ENCODE measurements around the gene TMEM221.

DNA sequence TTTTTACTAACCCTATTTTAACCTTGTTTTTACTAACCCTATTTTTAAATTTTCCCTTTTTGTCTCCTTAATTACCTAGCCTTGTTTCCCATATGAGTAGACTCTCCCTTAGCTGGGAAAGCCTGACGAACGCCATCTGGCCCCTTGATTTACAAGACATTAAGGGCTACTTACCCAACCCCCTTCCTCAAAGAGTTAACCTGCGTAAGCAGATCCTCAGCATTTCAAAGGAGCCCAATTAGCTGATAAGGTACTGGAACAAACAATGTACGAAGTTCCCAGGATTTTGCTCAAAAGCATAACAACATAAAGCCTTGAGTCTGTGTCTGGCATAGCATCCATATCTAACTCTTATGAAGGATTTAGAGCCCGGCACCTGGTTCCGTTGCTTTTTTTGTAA, 33.3 kb downstream of the TMEM221 start:
- TF ChIP-seq, protein P1, sequence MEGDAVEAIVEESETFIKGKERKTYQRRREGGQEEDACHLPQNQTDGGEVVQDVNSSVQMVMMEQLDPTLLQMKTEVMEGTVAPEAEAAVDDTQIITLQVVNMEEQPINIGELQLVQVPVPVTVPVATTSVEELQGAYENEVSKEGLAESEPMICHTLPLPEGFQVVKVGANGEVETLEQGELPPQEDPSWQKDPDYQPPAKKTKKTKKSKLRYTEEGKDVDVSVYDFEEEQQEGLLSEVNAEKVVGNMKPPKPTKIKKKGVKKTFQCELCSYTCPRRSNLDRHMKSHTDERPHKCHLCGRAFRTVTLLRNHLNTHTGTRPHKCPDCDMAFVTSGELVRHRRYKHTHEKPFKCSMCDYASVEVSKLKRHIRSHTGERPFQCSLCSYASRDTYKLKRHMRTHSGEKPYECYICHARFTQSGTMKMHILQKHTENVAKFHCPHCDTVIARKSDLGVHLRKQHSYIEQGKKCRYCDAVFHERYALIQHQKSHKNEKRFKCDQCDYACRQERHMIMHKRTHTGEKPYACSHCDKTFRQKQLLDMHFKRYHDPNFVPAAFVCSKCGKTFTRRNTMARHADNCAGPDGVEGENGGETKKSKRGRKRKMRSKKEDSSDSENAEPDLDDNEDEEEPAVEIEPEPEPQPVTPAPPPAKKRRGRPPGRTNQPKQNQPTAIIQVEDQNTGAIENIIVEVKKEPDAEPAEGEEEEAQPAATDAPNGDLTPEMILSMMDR (IDR thresholded peaks at IDR 0.05; ENCODE audit: poor library complexity) = no peak
- no peak for TF ChIP-seq EZH2phosphoT487 (IDR thresholded peaks at IDR 0.05; ENCODE audit: low read depth, severe bottlenecking, unreplicated experiment)
